Activated T-cell treated with anti-CD3 and anti-CD28 coated beads for 48 hours (primary cell): ENCODE results near the gene SLC2A8.

Source experiments
- DNase-seq: peaks from one replicate; pipeline ENCODE4 v3.0.0-alpha.2; 2020; ENCODE audit warnings: low read depth

SLC2A8 gene

GRCh38 chr9:127382541-127382940 is 14.4 kb upstream of the SLC2A8 start:
- DNase-seq = no peak

GRCh38 chr9:127384016-127384730 is 12.8 kb upstream of the SLC2A8 start:
- DNase-seq = no peak

GRCh38 chr9:127384901-127385300 is 12.1 kb upstream of the SLC2A8 start:
- DNase-seq = no peak

- DNase-seq = no peak
These were observed 10.7 kb upstream of the SLC2A8 start for GRCh38 chr9:127386249-127386648.

GRCh38 chr9:127386981-127387380 is 10.0 kb upstream of the SLC2A8 start:
- DNase-seq = no peak

- peak; percentile 72 for DNase-seq
These were observed 8.7 kb upstream of the SLC2A8 start for GRCh38 chr9:127388037-127388855.

GRCh38 chr9:127388856-127389238 is 8.1 kb upstream of the SLC2A8 start:
- no peak for DNase-seq

GRCh38 chr9:127389381-127390247 is 7.4 kb upstream of the SLC2A8 start:
- DNase-seq = no peak

- no peak for DNase-seq
These were observed 6.8 kb upstream of the SLC2A8 start for GRCh38 chr9:127390248-127390545.

GRCh38 chr9:127390563-127390962 is 6.4 kb upstream of the SLC2A8 start:
- DNase-seq = no peak

- DNase-seq = no peak
These were observed 4.8 kb upstream of the SLC2A8 start for GRCh38 chr9:127392166-127392565.

GRCh38 chr9:127392976-127393375 is 4.0 kb upstream of the SLC2A8 start:
- DNase-seq = no peak

- DNase-seq = no peak
These were observed 3.3 kb upstream of the SLC2A8 start for GRCh38 chr9:127393645-127394044.

GRCh38 chr9:127395497-127396252 is 1.3 kb upstream of the SLC2A8 start:
- DNase-seq = no peak

GRCh38 chr9:127396253-127396807 is 639 bp upstream of the SLC2A8 start:
- DNase-seq = no peak

GRCh38 chr9:127397646-127398274 is 791 bp downstream of the SLC2A8 start:
- no peak for DNase-seq

GRCh38 chr9:127398275-127398647 is 1.3 kb downstream of the SLC2A8 start:
- DNase-seq = no peak

- DNase-seq = no peak
These were observed 1.9 kb downstream of the SLC2A8 start for GRCh38 chr9:127398715-127399400.

GRCh38 chr9:127399736-127400269 is 2.8 kb downstream of the SLC2A8 start:
- no peak for DNase-seq

- DNase-seq = no peak
These were observed 5.6 kb downstream of the SLC2A8 start for GRCh38 chr9:127402401-127403090.
